ENCODE results near the gene CORO7.

CORO7 gene

DNA sequence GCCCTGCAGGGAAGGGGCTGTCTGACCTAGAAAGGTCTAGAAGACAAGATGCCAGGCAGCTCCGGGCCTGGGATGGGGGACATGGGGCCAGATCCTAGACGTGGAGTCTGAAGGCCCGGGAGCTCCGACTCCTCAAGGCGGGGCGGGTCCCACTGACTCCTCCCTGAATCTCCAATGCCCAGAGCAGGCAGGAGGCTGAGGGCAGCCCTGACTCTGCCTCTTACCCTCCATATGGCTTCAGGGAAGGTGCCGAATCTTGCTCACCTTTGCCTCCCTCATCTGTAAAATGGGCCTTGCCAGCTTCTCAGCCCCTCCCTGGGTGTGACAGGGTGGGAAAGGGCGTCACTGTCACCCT lies 30.0 kb downstream of the CORO7 start:
- TF ChIP-seq, protein P1, sequence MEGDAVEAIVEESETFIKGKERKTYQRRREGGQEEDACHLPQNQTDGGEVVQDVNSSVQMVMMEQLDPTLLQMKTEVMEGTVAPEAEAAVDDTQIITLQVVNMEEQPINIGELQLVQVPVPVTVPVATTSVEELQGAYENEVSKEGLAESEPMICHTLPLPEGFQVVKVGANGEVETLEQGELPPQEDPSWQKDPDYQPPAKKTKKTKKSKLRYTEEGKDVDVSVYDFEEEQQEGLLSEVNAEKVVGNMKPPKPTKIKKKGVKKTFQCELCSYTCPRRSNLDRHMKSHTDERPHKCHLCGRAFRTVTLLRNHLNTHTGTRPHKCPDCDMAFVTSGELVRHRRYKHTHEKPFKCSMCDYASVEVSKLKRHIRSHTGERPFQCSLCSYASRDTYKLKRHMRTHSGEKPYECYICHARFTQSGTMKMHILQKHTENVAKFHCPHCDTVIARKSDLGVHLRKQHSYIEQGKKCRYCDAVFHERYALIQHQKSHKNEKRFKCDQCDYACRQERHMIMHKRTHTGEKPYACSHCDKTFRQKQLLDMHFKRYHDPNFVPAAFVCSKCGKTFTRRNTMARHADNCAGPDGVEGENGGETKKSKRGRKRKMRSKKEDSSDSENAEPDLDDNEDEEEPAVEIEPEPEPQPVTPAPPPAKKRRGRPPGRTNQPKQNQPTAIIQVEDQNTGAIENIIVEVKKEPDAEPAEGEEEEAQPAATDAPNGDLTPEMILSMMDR (IDR thresholded peaks at IDR 0.05; ENCODE audit: low read depth, low read length) = no peak
- no peak overlapping the region for H3K4me3 ChIP-seq (ENCODE audit: low read depth, low read length)

DNA sequence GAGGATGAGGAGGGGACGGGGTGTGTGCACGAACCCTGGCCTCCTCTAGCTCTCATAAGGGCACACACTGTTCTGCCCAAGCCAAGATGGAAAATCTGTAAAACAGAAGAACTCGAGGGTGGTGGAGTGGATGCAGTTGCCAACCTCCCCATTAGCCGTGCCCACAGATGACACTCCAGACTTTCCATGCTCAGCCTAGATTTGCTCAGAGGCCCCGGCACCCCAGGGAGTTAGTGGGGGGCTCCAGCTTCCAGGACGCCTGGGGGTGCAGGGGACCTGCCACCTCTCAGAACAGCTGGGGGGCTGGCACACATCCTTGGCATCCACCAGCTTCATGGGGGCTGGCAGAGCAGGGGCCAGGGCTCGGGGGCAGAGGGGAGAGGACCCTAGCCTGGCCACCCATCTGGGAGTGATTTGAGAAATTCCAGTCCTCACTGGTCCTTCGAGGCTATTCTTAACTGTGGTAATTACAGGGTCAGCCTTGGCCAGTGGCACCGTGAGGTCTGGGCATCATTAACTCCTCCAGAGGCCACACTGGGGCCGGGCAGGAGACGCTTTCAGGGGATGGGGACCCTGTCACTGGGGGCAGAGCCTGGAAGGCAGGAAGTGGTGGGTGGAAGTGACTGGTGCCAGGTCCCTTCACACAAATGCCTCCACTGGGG lies 30.5 kb downstream of the CORO7 start:
- TF ChIP-seq, protein P1 (IDR thresholded peaks at IDR 0.05; ENCODE audit: low read depth, low read length) = no peak
- no peak overlapping the region for H3K4me3 ChIP-seq (ENCODE audit: low read depth, low read length)

DNA sequence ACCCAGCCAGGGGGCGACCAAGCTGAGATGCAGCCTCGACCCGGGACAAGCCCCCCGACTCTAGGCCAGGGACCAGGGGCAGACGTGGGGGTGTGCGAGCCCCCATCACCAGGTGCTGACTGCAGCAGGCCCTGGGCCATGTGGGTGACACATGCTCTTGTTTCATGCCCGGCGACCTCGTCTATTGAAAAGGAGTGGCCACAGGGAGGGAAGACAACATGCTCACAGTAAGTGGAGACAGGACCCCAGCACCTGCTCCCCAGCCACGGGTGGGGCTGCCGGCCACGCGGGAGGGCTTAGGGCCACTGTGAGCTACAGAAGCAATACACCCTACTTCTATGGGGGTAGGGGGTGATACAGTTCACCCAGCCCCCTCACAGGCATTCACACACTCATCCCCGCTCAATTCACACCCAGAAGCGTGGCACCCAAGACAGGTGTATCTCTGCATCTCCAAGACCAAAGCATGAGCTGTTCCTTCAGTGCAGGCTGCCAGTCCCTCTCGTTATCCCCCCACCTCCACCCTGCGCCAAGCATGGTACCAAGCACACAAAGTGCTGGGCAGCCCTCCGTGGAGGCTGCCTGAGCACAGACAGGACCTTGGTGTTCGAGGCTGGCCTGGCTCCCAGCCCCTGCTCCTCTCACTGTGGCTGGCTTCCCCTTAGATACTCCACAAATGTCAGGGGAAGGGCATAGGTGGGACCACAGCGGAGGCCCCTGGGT lies 31.2 kb downstream of the CORO7 start:
- TF ChIP-seq, protein P1 (IDR thresholded peaks at IDR 0.05; ENCODE audit: low read depth, low read length) = no peak
- H3K4me3 ChIP-seq (ENCODE audit: low read depth, low read length) = no peak overlapping the region

DNA sequence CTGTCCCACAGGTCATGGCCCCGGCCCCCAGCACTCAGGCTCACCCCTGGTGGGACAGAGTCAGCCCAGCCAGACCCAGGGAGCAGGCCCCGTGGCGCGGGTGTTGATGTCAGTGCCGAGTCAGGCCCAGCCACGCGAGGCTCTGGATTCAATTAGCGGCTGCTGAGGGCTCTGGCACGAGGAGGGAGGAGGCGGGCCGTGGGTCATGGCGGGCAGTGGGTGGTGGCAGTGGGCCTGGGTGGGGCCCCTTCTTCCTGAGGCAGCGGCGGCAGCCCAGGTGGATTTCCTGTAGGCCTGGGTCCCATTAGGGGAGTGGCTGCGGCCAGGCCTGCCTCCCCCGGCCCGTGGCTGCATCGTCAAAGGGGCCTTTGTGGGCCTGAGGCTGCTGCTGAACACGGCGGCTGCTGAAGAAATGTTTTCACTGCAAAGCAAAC lies 31.9 kb downstream of the CORO7 start:
- H3K4me3 ChIP-seq (ENCODE audit: low read depth, low read length) = no peak overlapping the region
- TF ChIP-seq, protein P1 (IDR thresholded peaks at IDR 0.05; ENCODE audit: low read depth, low read length) = no peak

DNA sequence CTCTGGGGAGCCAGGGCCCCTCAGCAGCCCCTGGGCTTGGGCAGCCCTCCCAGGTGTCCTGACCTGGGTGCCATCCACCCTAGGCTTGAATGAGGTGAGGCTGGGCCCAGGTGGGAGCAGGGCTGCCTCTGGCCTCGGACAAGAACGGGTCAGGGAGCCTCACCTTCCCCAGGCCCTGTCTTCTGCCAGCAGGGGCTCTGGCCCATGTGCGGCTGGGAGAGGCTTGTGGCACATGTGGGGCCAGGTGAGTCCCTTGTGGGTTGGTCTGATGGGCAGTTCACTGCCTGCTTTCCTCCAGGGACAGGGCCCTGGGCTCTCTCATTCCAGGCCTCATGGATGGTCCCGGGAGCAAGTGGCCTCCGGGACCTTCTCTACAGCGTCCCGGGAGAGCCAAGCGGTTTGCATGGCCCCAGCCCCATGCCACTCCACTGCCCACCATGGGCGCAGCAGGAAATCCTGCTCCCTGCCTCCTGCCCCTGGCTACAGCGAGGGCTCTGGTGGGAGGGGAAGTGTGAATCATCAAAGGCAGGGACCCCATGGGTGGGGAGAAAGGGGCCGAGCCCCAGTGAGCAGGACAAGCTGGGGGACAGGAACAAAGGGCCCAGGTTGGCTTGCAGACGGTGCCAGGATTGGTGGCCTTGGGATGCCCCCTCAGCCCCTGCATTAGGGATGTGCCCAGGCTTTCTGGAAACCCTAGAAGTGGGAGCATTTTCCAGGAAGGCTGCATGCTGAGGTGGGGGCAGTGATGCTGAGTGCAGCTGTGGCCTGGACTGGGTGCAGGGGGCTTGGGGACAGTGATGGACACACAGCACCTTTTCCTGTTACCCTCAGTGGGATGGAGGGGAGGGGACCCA lies 32.6 kb downstream of the CORO7 start:
- no peak overlapping the region for H3K4me3 ChIP-seq (ENCODE audit: low read depth, low read length)
- TF ChIP-seq, protein P1 (IDR thresholded peaks at IDR 0.05; ENCODE audit: low read depth, low read length) = no peak

DNA sequence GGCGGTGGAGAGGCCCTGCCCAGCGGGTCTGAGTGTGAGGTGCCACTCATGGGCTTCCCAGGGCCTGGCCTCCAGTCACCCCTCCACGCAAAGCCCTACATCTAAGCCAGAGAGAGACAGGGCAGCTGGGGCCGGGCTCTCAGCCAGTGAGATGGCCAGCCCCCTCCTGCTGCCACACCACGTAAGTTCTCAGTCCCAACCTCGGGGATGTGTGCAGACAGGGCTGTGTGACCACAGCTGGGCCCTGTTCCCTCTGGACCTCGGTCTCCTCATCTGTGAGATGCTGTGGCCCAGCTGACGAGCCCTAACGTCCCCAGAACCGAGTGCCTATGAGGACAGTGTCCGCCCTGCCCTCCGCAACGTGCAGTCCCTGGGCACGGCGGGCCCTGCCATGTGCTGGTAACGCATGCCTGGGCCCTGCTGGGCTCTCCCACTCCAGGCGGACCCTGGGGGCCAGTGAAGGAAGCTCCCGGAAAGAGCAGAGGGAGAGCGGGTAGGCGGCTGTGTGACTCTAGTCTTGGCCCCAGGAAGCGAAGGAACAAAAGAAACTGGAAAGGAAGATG lies 33.5 kb downstream of the CORO7 start:
- H3K4me3 ChIP-seq (ENCODE audit: low read depth, low read length) = no peak overlapping the region
- TF ChIP-seq, protein P1 (IDR thresholded peaks at IDR 0.05; ENCODE audit: low read depth, low read length) = no peak
